ENCODE results near the gene MYO16.
"Not testable (repeated sequence)": the region's sequence is repeated elsewhere in the genome, so short reads cannot be mapped to it uniquely, and the experiment has no call there.

MYO16 gene

GRCh38 chr13:109092186-109092585 is 462.8 kb downstream of the MYO16 start:
- DNase-seq: not testable (repeated sequence)

- DNase-seq: no peak
These were observed 464.6 kb downstream of the MYO16 start for GRCh38 chr13:109093998-109094397.

GRCh38 chr13:109095126-109095525 is 465.7 kb downstream of the MYO16 start:
- no peak for DNase-seq

- DNase-seq: no peak
These were observed 466.7 kb downstream of the MYO16 start for GRCh38 chr13:109096101-109096500.

- DNase-seq: no peak
These were observed 471.4 kb downstream of the MYO16 start for GRCh38 chr13:109100705-109101304.

- no peak for DNase-seq
These were observed 472.2 kb downstream of the MYO16 start for GRCh38 chr13:109101550-109102144.

- DNase-seq: no peak
These were observed 476.5 kb downstream of the MYO16 start for GRCh38 chr13:109105899-109106298.

GRCh38 chr13:109110159-109110558 is 480.7 kb downstream of the MYO16 start:
- DNase-seq: no peak

GRCh38 chr13:109111141-109111540 is 481.7 kb downstream of the MYO16 start:
- DNase-seq: no peak

- no peak for DNase-seq
These were observed 484.0 kb downstream of the MYO16 start for GRCh38 chr13:109113427-109113826.

GRCh38 chr13:109114162-109114561 is 484.8 kb downstream of the MYO16 start:
- DNase-seq: no peak

- no peak for DNase-seq
These were observed 485.6 kb downstream of the MYO16 start for GRCh38 chr13:109114991-109115390.

- no peak for DNase-seq
These were observed 489.1 kb downstream of the MYO16 start for GRCh38 chr13:109118521-109118920.

- no peak for DNase-seq
These were observed 490.5 kb downstream of the MYO16 start for GRCh38 chr13:109119896-109120295.

- no peak for DNase-seq
These were observed 492.4 kb downstream of the MYO16 start for GRCh38 chr13:109121826-109122225.

- DNase-seq: no peak
These were observed 494.6 kb downstream of the MYO16 start for GRCh38 chr13:109123971-109124370.

- no peak for DNase-seq
These were observed 496.8 kb downstream of the MYO16 start for GRCh38 chr13:109126178-109126577.

GRCh38 chr13:109126891-109127641 is 497.7 kb downstream of the MYO16 start:
- DNase-seq: peak; percentile 45 to 70

- DNase-seq: no peak
These were observed 498.7 kb downstream of the MYO16 start for GRCh38 chr13:109128121-109128520.

- peak; percentile 58 to 87 for DNase-seq
These were observed 500.9 kb downstream of the MYO16 start for GRCh38 chr13:109130093-109130835.

GRCh38 chr13:109131698-109132257 is 502.4 kb downstream of the MYO16 start:
- no peak for DNase-seq

GRCh38 chr13:109135018-109135417 is 505.6 kb downstream of the MYO16 start:
- no peak for DNase-seq

GRCh38 chr13:109136873-109137272 is 507.5 kb downstream of the MYO16 start:
- DNase-seq: no peak
